Measurements from ENCODE around the gene OR52W1.

The OR52W1 gene

GRCh38 chr11:6199174-6199810 lies at the start of gene OR52W1:
TSS of gene OR52W1 (plus strand) at chr11:6199224. CDS start at chr11:6199224, 0 bp downstream.
- no peak for DNase-seq (ENCODE audit: extremely low read depth in 1 of 2, low read depth in 1 of 2)

- no peak for DNase-seq (ENCODE audit: extremely low read depth in 1 of 2, low read depth in 1 of 2)
Observed at GRCh38 chr11:6151117-6151516, 47.9 kb upstream of the OR52W1 start.

GRCh38 chr11:6152126-6152525 lies 46.9 kb upstream of the OR52W1 start:
- DNase-seq (ENCODE audit: extremely low read depth in 1 of 2, low read depth in 1 of 2) = no peak

- no peak for DNase-seq (ENCODE audit: extremely low read depth in 1 of 2, low read depth in 1 of 2)
Observed at GRCh38 chr11:6156628-6157359, 42.2 kb upstream of the OR52W1 start.

GRCh38 chr11:6170226-6170625 lies 28.8 kb upstream of the OR52W1 start, which contains the start of gene OR52B2:
TSS of gene OR52B2 (minus strand) at chr11:6170326. CDS start at chr11:6170326, 0 bp downstream.
- no peak for DNase-seq (ENCODE audit: extremely low read depth in 1 of 2, low read depth in 1 of 2)

GRCh38 chr11:6175440-6175839 lies 23.6 kb upstream of the OR52W1 start:
- no peak for DNase-seq (ENCODE audit: extremely low read depth in 1 of 2, low read depth in 1 of 2)

- DNase-seq (ENCODE audit: extremely low read depth in 1 of 2, low read depth in 1 of 2) = no peak
Observed at GRCh38 chr11:6191742-6192141, 7.3 kb upstream of the OR52W1 start.

GRCh38 chr11:6194065-6194581 lies 4.9 kb upstream of the OR52W1 start:
- no peak for DNase-seq (ENCODE audit: extremely low read depth in 1 of 2, low read depth in 1 of 2)

GRCh38 chr11:6196396-6196795 lies 2.6 kb upstream of the OR52W1 start:
- DNase-seq (ENCODE audit: extremely low read depth in 1 of 2, low read depth in 1 of 2) = no peak

GRCh38 chr11:6197466-6198200 lies 1.4 kb upstream of the OR52W1 start:
- no peak for DNase-seq (ENCODE audit: extremely low read depth in 1 of 2, low read depth in 1 of 2)

- no peak for DNase-seq (ENCODE audit: extremely low read depth in 1 of 2, low read depth in 1 of 2)
Observed at GRCh38 chr11:6200975-6201374, 2.0 kb downstream of the OR52W1 start.

GRCh38 chr11:6201481-6201880 lies 2.5 kb downstream of the OR52W1 start:
- DNase-seq (ENCODE audit: extremely low read depth in 1 of 2, low read depth in 1 of 2) = no peak

- DNase-seq (ENCODE audit: extremely low read depth in 1 of 2, low read depth in 1 of 2) = no peak
Observed at GRCh38 chr11:6202041-6202440, 3.0 kb downstream of the OR52W1 start.

- DNase-seq (ENCODE audit: extremely low read depth in 1 of 2, low read depth in 1 of 2) = no peak
Observed at GRCh38 chr11:6203327-6203726, 4.3 kb downstream of the OR52W1 start.

- DNase-seq (ENCODE audit: extremely low read depth in 1 of 2, low read depth in 1 of 2) = no peak
Observed at GRCh38 chr11:6204706-6205105, 5.7 kb downstream of the OR52W1 start.

- DNase-seq (ENCODE audit: extremely low read depth in 1 of 2, low read depth in 1 of 2) = no peak
Observed at GRCh38 chr11:6205366-6205765, 6.3 kb downstream of the OR52W1 start, which contains the start of gene C11orf42. TSS of gene C11orf42 (plus strand) at chr11:6205557. CDS start at chr11:6205616, 59 bp downstream.

GRCh38 chr11:6206456-6207180 lies 7.6 kb downstream of the OR52W1 start:
- no peak for DNase-seq (ENCODE audit: extremely low read depth in 1 of 2, low read depth in 1 of 2)

- DNase-seq (ENCODE audit: extremely low read depth in 1 of 2, low read depth in 1 of 2) = no peak
Observed at GRCh38 chr11:6209801-6210200, 10.8 kb downstream of the OR52W1 start.

- no peak for DNase-seq (ENCODE audit: extremely low read depth in 1 of 2, low read depth in 1 of 2)
Observed at GRCh38 chr11:6210274-6210955, 11.4 kb downstream of the OR52W1 start.

- no peak for DNase-seq (ENCODE audit: extremely low read depth in 1 of 2, low read depth in 1 of 2)
Observed at GRCh38 chr11:6214530-6214929, 15.5 kb downstream of the OR52W1 start.

Measured in activated CD8-positive, alpha-beta memory T cell treated with anti-CD3 and anti-CD28 coated beads for 1 hour (primary cell).